Measurements from ENCODE around the gene LPO. TPM values are rescaled to one million over a fixed set of nuclear protein-coding genes. Genes with fewer than 3 reads are reported as not detected.

Gene LPO
- total and polyA plus RNA-seq, 4 donors, result 0.15 to 0.26 TPM; not detected in 2

GRCh38 chr17:58306131-58306951 lies 68.0 kb downstream of the LPO start:
- WGBS, 2 donors, result 88 to 89% methylated on average over 19 of the region's 19 CpGs
- H3K4me3 ChIP-seq, result no peak overlapping the region
- H3K27me3 ChIP-seq (ENCODE audit: control insufficient read depth in 3 of 3, insufficient read depth in 3 of 3, low read length in 2 of 3), result no peaks in the 10 kb centered on the region
- H3K9ac ChIP-seq (ENCODE audit: insufficient read depth in 1 of 2, low read length in 2 of 2), result no peak overlapping the region
- DNase-seq (no peak), ATAC-seq (ENCODE audit: insufficient read depth, low FRiP score) (no peak)
- H3K27ac ChIP-seq (ENCODE audit: low read depth in 1 of 2, low read length in 1 of 2), result no peak overlapping the region
- H3K36me3 ChIP-seq (ENCODE audit: control insufficient read depth in 4 of 4, insufficient read depth in 4 of 4, low read length in 4 of 4), result peaks cover 0 to 11% (median 0%) of the 10 kb centered on the region in 4 donors
- no peaks in the 10 kb centered on the region for H3K4me1 ChIP-seq (ENCODE audit: control insufficient read depth in 5 of 5, insufficient read depth in 5 of 5, low read length in 5 of 5)
- no peaks in the 10 kb centered on the region for H3K9me3 ChIP-seq (ENCODE audit: control insufficient read depth in 4 of 4, insufficient read depth in 3 of 4, low read length in 3 of 4)
- no peak for TF ChIP-seq CTCF (IDR thresholded peaks at IDR 0.05; ENCODE audit: control extremely low read depth, extremely low read depth)

DNA sequence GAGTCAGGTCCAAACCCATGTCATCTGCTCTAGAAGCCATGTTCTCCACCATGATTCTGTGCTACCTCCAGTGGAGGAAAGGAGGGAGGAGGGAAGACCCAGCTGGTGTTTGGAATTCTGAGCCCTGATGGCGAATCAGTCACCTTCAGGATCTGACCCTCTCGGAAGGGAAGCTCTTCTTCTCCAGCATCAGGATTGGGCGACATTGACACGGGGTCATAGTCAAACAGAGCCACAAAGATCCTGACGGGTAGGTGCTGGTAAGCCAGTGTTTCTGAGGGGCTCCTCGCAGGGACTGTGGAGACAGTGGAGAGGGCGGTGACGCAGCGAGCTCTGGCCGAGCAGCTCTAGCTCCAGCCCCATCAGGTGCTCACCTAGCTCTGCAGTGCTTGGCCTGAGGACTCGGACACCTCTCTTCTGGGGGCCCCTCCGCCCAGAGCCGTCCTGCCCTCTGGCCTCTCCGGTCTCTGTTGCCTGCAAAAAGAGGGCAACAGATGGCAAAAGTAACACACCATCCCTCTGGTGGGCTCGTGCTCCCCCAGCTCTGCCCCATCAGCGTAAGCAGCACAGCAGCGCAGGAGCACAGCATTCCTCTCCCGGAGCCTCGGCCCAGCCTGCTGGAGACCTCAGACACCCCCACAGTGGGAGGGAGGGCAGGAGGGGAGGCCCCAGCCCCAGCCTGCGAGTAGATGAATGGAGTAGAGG lies 69.2 kb downstream of the LPO start:
- ATAC-seq (ENCODE audit: insufficient read depth, low FRiP score), result no peak
- WGBS, 2 donors, result 84 to 90% methylated on average over 20 of the region's 20 CpGs
- Histone ChIP-seq H3K4me1 (ENCODE audit: control insufficient read depth in 5 of 5, insufficient read depth in 5 of 5, low read length in 5 of 5) (no peaks in the 10 kb centered on the region), H3K4me3 (no peak overlapping the region), H3K27me3 (ENCODE audit: control insufficient read depth in 3 of 3, insufficient read depth in 3 of 3, low read length in 2 of 3) (no peaks in the 10 kb centered on the region), H3K27ac (ENCODE audit: low read depth in 1 of 2, low read length in 1 of 2) (no peak overlapping the region), H3K9ac (ENCODE audit: insufficient read depth in 1 of 2, low read length in 2 of 2) (no peak overlapping the region), H3K9me3 (ENCODE audit: control insufficient read depth in 4 of 4, insufficient read depth in 3 of 4, low read length in 3 of 4) (no peaks in the 10 kb centered on the region), H3K36me3 (ENCODE audit: control insufficient read depth in 4 of 4, insufficient read depth in 4 of 4, low read length in 4 of 4) (peaks cover 0 to 11% (median 0%) of the 10 kb centered on the region in 4 donors)
- DNase-seq, result no peak
- TF ChIP-seq CTCF (IDR thresholded peaks at IDR 0.05; ENCODE audit: control extremely low read depth, extremely low read depth), result no peak

- no peak overlapping the region for H3K9ac ChIP-seq (ENCODE audit: insufficient read depth in 1 of 2, low read length in 2 of 2)
- no peaks in the 10 kb centered on the region for H3K27me3 ChIP-seq (ENCODE audit: control insufficient read depth in 3 of 3, insufficient read depth in 3 of 3, low read length in 2 of 3)
- WGBS, 2 donors, result 72 to 73% methylated on average over 26 to 32 of the region's 32 CpGs
- no peak for ATAC-seq (ENCODE audit: insufficient read depth, low FRiP score)
- no peaks in the 10 kb centered on the region for H3K4me1 ChIP-seq (ENCODE audit: control insufficient read depth in 5 of 5, insufficient read depth in 5 of 5, low read length in 5 of 5)
- H3K36me3 ChIP-seq (ENCODE audit: control insufficient read depth in 4 of 4, insufficient read depth in 4 of 4, low read length in 4 of 4), result peaks cover 0 to 11% (median 0%) of the 10 kb centered on the region in 4 donors
- H3K27ac ChIP-seq (ENCODE audit: low read depth in 1 of 2, low read length in 1 of 2), result no peak overlapping the region
- no peak for DNase-seq
- no peak for TF ChIP-seq CTCF (IDR thresholded peaks at IDR 0.05; ENCODE audit: control extremely low read depth, extremely low read depth)
- H3K4me3 ChIP-seq, result no peak overlapping the region
- no peaks in the 10 kb centered on the region for H3K9me3 ChIP-seq (ENCODE audit: control insufficient read depth in 4 of 4, insufficient read depth in 3 of 4, low read length in 3 of 4)
Measured at GRCh38 chr17:58308173-58308984, 70.0 kb downstream of the LPO start.

Measured in lung (tissue), 12 donors.